H4 (cell line): Measurements from ENCODE around the gene ERN1. TPM values are rescaled to one million over a fixed set of nuclear protein-coding genes. Genes with fewer than 3 reads are reported as not detected.

Experiments
- DNase-seq: peaks from one replicate; pipeline ENCODE4 v3.0.0-alpha.2; 2015; ENCODE audit warnings: low spot score
- total RNA-seq: library from RNA; depleted of rRNA; stranded (reverse); fragments of >200 nt; shearing (Covaris generic); gene quantifications from 2 replicates; pipeline ENCODE4 v1.2.3, GENCODE V29; 2014

The ERN1 gene
- total RNA-seq, 1 experiment from 2014 or later: 2.7 TPM

DNA sequence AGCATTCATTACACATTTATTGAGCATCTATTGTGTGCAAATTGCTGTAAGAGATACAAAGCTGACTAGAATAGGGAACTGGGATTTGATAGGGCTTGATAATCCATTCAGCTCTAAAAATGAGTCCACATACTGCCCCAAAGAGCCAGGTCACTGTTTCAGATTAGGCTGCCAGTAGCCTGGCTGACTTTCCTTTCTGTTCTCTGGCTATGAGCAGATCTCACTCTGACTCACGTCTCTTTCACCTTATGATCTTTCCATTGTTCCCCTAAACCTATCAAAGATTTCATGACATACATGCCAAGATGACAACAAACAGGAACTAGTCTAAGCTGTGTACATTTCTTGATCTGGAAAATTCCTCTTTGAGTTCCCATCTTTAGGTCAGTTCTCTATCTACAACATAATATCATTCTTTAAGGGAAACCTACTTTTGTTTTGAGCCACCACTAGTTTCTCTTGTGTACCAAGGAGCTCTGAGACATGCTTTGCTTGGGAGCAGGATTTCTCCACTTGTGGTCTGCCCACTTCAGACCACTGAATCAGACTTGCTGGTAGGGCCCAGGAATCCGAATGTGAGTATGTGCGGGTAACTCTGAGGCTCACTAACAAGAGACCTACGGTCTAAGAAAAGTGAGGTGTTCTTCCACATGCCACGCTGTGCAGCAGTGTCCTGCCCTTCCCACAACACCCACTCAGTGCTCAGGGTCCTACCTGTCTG is 68.6 kb downstream of the ERN1 start:
- no peak for DNase-seq

DNA sequence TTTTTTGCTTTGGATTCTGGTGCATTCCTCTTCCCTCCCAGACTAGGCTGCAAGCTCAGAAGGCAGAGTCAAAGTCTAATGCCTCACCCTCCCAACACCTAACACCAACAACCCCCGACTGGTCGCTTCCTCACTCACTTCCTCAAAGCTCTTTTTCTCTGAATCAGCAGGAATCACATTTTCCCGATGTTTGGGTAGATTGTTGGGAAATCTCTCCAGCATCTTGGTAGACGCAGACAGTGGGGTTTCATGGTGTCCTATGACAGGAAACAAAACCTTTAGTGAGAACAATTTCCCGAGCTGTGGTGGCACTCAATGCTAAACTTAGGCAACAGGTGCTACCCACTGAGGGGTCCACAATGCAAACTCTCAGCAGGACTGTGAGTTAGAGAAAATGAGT is 69.6 kb downstream of the ERN1 start:
- no peak for DNase-seq

DNA sequence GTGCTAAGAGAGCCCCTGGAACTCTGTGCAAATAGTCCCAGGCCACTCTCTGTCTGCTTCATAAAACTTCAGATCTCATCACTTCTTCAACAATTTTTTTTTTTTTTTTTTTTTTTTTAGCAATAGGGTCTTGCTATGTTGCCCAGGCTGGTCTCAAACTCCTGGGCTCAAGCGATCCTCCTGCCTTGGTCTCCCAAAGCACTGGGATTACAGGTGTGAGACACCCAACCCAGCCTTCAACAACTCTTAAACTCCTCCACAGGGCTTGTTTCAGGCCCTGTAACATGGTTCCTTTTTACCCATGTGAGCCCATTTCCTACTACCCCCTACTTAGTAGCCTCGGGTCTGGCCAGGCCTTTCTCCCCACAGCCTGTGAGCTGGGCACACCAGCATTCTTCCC is 70.2 kb downstream of the ERN1 start:
- no peak for DNase-seq

DNA sequence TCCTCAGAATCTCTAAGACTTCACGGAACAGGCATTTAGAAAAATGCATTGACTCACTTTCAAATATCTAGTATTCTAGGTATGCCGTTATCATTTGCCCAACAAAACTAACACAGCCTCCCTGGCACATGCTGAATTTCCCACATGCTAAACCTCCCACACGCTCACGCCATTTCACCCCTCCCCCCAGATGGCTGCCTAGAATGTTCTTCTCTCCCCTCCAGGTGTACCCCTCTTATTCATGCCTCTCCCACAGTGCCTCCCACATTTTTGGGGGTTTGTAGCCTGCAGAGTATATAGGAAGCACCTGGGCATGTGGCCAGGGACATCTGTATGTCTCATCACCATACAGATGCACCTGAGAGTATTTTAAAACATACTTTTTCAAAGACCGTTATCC is 71.3 kb downstream of the ERN1 start:
- no peak for DNase-seq

DNA sequence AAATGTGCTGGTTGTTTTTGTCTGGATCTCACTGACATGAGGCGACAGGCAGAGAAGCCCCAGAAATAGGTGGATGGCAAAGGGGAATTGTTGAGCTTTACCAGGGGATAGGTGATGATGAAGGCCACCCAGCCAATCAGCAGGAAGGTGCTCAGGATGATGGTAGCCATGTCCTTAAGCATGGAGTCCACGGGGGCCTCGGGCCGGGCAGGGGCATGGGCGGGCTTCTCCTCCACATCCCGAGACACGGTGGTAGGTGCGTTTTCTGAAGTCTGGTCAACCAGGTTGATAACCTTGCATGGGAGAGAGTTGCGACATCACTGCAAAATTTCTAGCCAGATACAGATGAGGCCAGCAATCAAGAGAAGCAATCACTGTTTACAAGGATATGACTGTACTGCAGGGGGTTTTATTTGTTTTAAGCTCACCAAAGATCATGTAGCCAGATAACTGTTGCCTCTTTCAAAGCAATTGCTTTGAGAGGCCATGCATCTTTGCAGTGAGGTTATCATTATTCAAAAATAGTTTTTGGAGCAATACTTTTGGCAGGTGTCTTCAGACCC is 72.2 kb downstream of the ERN1 start:
- no peak for DNase-seq

DNA sequence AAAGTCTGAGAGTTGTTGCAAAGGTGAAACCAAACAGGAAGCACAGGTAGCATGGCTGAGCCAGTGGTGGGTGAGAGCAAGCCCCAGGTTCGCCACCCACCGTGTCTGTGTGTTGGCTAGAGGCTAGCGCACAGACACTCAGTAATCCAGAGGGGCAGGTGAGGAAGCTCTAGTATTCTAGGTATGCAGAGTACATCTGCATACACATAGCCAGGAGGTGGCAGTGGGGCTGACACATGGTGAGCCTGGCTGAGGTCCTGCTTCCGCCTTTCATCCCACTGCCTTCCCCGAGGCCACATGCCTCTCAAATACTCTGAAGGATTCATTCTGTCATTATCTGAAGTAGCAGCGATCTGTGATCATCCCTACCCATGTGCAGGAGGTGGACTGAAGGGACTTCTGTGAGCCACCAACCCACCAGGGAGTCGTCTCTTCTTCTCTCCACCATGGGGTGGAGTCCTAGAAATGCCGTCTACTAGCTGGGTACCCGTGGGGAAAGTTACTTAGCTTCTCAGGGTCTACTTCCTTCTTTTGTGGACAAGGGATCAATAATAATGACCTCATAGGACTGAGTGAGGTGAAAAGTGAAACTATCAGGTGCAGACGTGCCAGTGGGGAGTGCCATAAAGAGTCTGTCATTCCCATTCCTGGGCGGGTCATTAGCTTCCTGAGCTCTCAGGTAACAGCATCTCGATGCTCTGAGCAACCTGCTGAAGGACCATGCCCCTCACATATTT is 73.5 kb downstream of the ERN1 start:
- DNase-seq: no peak

DNA sequence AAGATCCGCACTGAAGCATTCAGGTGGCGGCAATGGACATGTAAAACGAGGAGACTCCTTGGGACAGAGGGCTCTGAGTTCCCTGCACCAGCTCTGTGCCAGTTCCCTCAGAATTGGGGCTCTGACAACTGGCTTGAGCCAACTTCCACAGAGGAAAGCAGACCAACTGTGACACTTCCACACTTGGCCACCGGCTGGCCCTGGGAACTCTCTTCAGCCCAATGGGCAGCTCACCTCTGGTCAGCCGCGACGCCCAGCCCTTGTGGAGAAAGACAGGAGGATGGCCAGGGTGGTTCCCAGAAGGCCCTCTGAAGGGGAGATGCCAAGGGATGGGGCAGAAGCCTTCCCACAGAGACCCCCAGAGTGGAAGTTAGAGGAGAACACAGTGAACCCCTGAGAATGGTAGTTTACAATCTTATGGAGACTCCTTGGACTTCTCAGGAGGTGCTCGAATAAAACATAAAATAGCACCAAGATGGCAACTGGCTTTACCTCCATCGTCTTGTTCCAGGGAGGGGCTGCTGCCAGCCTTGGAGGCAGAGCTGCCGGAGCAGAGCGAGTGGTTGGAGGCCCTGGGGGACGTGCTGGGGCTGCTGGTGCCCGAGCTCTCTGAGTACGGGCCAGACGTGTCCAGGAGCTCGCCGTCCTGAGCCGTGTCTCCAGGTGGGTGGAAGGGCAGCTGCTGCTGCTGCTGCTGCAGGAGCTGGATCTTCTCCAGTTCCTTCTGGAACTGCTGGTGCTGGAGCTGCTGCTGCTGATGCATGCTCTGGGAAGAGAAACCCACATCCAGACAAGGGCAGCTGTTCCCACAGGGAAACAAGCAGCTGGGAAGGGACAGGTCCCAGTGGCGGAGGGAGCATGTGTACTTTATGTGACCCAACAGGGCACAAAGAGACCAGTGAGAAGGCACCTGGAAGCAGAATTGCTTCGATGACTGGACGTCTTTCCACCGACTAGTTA is 74.5 kb downstream of the ERN1 start:
- no peak for DNase-seq

DNA sequence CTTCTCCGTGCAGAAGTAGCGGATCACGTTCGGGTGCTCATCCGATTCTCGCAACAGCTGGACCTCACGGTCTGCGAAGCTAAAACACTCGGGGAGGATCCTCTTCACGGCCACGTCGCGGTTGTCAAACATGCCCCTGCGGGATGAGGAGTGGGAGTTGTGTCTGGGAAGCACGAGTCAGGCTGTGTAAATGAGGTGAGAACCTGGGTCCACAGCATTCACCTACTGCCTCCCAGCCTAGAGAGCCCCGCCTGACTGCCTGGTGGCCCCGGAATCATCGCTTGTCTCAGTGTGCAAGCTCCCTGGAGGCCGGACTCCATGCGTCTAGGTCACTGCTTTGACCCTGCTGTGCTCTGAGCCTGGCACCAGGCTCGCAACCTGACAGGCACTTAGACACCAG is 75.6 kb downstream of the ERN1 start:
- DNase-seq: no peak

DNA sequence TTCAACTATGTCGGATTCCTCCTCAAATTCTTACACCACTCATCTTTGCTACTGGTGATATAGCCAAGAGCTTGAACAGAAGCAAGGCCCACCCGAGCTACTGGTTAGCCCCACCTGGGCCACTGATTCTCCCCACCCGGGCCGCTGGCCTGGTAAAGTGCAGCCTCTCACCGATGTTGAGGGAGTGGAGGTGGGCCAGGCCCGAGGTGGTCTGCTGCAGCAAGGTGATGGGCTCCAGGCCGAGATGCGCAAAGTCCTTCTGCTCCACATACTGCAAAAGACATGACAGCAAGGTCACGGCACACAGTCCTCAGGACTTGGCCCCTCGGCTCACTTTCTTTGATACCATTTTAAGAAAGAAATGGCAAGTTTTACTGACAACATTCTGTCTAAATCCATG is 76.8 kb downstream of the ERN1 start:
- DNase-seq: no peak

DNA sequence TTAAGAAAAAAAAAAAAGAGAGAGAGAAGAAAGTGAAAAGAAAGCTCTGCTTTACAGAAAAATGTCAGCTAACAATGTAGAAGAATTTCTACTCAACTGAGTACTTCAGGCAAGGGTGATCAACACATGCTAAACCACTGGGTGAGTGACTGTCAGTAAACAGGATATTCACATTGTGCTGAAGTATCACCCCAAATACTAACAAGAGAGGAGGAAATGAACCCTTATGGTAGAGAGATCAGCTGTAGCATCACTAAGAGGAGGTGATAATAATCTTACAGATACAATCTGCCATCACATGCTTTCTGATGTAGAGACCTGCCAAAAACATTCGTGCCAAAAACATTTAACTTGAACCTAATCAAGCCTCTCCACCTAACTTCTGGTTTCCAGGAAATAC is 78.8 kb downstream of the ERN1 start:
- DNase-seq: no peak

DNA sequence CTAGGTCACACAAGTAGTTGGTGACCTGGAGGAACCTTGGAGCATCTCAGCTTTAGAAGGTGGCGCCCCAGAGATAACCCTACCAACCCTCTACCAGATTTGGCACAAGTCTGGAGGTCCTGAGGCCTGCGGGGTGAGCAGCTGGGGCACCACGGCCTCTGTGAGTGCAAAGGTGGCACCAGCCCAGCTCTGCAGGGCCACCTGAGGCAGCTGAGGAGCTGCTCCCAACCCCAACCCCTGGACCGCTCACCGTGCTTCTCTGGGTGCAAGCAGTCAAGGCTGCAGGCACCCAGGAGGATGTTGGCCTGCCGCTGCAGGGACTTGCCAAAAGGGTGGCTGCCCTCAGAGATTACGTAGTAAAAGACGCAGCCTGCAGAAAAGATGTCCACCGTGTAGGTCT is 81.1 kb downstream of the ERN1 start:
- DNase-seq: no peak

DNA sequence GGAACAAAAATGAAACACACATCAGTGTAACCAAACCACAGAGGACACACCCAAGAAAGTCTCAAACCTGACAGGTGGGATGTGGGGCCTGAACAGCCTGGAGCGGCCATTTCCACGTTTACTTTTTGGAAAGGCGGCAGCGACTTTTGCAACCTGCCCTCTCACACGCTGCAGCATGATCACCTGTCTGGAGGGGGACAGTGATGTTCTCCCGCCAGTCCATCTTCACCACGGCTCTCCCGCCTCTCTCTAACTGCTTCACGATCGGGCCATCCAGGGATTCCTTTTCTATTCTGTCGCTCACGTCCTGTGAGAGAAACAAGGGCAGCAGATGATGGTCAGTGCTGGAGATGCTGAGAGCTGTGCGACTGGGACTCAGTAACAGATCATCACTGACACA is 84.8 kb downstream of the ERN1 start:
- DNase-seq: no peak

DNA sequence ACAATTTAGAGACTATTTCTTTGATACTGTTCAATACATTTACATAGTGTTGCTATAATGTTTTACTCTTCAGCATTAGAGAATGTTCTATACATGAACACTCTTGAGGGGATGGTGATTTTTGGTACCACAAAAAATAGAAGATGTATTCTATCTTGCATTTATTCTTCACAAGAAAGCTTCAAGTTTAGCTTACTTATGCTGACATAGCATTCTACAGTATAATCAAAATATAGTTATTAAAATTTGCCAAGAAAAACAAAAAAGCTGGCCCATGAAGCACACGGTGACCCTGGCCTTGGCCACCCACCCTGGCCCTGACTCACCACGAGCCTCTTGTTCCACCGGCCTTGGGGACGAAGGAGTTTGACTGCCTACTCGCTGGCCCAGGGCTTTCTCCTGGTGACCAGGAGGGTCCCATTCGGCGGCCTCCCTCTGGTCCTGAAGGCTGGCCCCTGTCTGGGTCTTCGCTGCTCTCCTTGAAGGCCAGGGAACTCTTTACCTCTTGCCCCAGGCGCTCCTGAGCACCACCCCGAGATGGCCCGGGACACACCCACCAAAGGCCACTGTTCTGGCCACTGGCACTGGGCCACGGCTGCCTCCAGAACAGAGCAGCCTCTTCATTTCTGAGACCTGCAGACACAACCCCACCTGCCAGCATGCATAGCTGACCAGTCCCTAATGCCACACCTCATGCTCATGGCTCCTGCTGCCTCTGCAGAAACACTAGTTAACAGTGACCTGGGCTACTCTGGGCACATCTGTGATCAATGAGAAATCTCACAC is 87.1 kb downstream of the ERN1 start:
- DNase-seq: no peak

DNA sequence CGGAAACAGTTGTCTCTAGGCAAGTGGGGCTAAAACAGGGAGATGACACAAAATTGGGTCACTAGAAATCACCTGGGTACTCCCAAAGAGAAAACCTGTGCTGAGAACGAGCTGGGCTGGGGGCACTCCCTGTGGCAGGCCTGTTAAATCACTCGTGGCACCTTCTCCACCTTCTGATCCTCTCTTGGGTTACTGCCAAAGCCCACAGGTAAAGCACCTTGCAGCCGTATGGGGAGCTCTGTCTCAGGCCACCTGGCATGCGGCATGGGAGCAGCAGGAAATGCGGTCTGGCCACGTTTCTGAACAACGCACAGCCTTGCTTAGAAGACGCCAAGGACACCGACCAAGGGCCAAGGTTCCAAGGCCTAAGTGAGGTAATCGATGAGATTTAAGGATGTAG is 88.0 kb downstream of the ERN1 start:
- no peak for DNase-seq

DNA sequence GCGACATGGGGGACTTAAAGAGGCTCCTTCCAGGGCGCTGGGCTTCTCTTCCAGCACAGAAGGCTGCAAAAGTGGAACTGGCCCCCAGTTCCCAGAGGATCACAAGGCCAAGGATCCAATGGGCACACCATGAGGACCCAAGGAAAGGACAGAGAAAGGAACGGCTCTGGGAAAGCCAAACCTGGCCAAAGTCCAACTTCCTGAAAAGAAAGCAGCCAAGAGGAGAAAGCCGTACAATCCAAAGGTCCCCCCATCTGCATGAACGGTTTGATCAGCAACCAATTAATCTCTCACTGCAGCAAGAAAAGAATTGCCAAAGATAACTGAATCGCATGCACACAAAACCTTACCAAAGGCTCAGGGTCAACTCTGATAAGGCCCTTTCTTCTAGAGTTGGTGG is 89.7 kb downstream of the ERN1 start:
- no peak for DNase-seq

DNA sequence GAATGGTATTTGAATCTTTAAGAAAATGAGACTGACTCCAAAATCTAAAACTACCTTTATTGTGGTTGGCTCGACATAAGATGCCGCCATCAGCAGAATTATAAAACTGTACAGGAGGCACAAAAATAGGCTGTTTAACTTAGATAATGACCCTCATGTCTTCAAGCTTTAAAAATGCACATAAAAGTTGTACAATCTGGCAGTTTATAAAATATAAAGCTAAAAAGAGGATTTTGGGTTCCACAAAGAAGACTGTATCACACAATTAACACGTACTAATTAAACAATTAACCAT is 90.9 kb downstream of the ERN1 start:
- no peak for DNase-seq

DNA sequence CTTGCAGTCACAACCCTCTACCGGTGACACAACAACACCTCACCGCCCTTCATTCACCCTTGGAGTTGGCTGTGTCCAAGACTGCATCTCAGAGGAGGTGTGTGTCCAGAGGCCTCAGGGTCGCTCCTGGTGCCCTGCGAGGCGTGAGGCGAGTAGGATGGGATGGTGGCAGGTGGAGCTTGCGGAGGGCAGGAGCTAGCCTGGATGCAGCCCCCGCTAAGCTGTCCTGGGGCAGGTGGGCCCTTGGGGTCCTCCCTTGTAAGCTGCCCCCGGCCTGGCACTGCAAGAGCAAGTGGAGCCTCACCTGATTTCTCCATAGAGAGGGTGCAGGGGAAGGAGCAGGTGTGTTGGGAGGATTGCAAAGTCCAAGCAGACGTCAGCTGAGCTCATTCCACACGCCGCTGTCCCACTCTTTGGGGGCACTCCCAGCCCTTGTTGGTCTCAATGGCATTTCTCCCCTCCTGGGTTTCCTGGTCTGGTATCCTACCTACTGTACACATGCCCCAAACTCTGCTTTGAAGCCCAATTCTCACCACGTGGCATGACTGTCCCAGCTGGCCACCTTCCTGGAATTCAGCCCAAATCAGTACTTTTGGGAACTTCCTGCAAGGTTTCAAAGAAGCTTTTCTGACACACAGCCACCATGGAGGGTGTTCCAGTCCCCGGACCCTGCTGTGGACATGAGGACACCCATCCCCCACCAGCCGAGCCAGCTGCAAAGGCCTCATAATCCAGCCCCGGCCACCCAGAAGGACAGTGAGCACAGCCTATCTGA is 91.4 kb downstream of the ERN1 start:
- DNase-seq: no peak

DNA sequence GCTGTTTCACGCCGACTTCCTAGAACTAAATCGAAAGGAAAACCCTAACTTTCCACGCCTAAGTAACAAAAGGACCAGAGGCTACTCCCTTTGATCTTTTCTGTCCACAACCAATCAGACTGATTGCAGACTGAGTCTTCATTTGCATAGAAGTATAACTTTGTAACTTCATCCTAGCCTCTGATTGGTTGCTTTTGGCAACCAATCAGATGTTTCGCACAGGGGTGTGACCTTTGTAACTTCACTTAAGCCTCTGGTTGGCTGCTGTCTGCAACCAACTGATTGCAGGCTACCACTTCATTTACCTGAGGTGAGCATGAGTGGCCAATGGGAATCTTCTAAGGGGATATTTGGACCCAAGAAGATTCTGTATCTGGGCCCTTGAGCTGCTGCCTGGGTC is 92.1 kb downstream of the ERN1 start:
- no peak for DNase-seq

DNA sequence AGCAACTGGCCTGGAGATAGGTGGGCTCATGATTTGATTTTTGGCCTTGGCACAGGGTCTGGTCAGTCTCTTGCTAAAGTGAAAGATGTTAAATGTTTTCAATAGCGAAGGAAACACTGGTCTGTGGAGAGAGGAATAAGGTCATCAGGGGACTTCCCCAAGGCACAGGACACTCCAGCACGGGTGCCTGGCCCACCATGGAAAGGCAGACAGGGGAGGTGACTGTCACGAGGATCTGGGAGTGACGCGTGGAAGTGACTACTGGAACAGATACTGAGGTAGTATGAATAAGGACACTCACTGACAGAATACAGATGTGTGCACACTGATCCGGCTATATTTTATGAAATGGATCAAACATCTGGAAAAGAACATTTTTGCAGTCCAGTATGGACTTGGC is 92.8 kb downstream of the ERN1 start:
- DNase-seq: no peak

DNA sequence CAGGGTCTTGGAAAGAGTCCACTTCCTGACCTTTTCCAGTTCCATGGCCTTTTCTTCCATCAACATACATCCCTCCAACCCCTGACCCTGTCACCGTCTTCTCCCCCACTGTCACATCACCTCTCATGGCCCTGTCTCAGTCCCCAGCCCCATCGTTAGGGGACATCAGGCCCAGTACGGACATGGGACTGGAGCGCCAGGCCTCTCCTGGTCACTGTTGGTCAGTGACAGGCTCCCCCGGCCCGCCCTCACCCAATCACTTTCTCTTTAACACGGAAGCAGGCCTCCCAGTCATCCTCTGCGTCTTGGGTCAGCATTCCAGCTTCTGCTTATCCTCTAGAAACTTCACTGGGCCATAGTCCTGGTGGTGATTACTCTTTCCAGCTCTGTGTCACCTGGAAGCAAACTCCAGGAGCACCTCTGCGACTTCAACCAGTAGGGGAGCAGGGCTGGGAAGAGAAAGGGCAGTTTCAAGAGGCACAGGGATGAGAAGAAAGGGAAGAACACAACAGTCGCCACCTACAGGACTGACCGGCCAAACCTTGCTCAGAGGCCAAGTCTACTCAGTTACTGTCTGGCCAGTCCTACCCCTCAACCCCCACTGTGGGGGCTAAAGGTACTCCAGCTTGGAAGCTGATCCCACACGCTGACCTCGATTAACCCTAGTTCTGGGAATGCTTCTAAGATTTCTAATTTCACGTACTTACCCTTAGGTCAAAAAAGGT is 93.6 kb downstream of the ERN1 start:
- DNase-seq: no peak
